GM10248 (cell line): ENCODE results near the gene TNNI3K.

Experiments used
- CTCF ChIA-PET: fragments of 300-600 bp; sonication (Branson Sonifier 250); formaldehyde crosslinking; extraction: SDS; loops from one replicate; lab custom pipeline; 2021; ENCODE audit warnings: antibody characterized with exemption; lab: Yijun Ruan, JAX
- POLR2A ChIA-PET: fragments of 350-650 bp; sonication (Branson Sonifier 250); formaldehyde crosslinking; extraction: SDS; loops from one replicate; lab custom pipeline; 2020; ENCODE audit warnings: antibody characterized with exemption; lab: Yijun Ruan, JAX
- DNase-seq: peaks from one replicate; pipeline ENCODE4 v3.0.0; 2012; ENCODE audit errors: extremely low spot score
- CTCF ChIP-seq: IDR thresholded peaks from 2 replicates; pipeline ENCODE4 v1.5.1; 2012; ENCODE audit warnings: mild to moderate bottlenecking, low read depth; ENCODE audit errors: extremely low read depth, missing control alignments, control extremely low read depth

The TNNI3K gene

GRCh38 chr1:74362691-74363090 is 127.5 kb downstream of the TNNI3K start:
- no peak for DNase-seq
- CTCF ChIA-PET = interaction anchor here (1.4 kb wide), 1 partner anchor 9 kb away, joined by 4 read pairs; no protein-coding TSS in a partner anchor
- no peak for TF ChIP-seq CTCF
- POLR2A ChIA-PET = no interaction called here

GRCh38 chr1:74363220-74363619 is 128.0 kb downstream of the TNNI3K start:
- POLR2A ChIA-PET = no interaction called here
- no peak for TF ChIP-seq CTCF
- CTCF ChIA-PET = interaction anchor here (1.4 kb wide), 1 partner anchor 9 kb away, joined by 4 read pairs; no protein-coding TSS in a partner anchor

GRCh38 chr1:74367175-74367813 is 132.1 kb downstream of the TNNI3K start:
- no peak for DNase-seq
- TF ChIP-seq CTCF = no peak
- ChIA-PET CTCF (interaction anchor here (2.0 kb wide), 1 partner anchor 10 kb away, joined by 6 read pairs; no protein-coding TSS in a partner anchor), POLR2A (no interaction called here)

More at GRCh38 chr1:74363220-74363619, 128.0 kb downstream of the TNNI3K start:
- DNase-seq = no peak

DNA sequence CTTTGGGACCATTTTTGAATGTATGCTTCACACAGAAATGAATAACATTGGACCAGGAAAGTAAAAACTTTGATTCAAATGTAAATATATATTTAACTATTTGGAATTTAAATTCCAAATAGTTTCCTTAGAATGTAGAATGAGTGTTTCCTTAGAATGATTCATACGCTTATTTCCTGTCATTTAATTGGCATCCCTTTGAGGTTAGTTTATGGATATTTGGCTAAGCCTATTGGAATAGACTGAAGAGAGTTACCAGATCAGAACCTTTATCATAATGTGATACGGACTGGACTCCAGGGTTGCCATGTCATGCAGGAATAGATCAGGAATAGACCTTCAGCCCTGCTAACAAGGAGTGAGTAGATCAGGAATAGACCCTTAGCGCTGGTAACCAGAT is 133.1 kb downstream of the TNNI3K start:
- no peak for TF ChIP-seq CTCF
- POLR2A ChIA-PET = no interaction called here
- DNase-seq = no peak
- CTCF ChIA-PET = interaction anchor here (1.7 kb wide), 1 partner anchor 11 kb away, joined by 9 read pairs; no protein-coding TSS in a partner anchor

GRCh38 chr1:74375376-74375775 is 140.2 kb downstream of the TNNI3K start:
- POLR2A ChIA-PET = no interaction called here
- CTCF ChIA-PET = interaction anchor here (1.4 kb wide), 1 partner anchor 9 kb away, joined by 3 read pairs; no protein-coding TSS in a partner anchor
- no peak for DNase-seq
- no peak for TF ChIP-seq CTCF

DNA sequence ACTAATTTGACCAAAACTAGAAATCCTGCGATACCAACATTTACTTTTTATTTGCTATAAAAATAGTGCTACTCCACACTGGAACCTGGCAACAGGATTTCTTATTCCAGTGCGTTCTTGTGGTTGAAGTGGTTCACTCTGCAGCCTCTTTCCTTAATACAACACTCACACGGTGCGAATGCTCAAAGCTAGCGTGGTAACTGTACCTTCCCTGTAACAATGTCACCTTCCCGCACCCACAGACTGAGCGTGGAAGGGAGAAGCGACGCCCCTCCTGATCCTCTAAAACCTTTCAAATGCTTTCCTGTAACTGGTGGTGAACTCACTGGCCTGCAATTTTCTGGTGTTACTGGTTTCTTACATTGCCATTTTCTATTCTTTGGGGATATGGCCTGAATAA is 145.1 kb downstream of the TNNI3K start:
- CTCF ChIA-PET = interaction anchor here (1.0 to 2.7 kb wide), 2 partner anchors 11 to 20 kb away, joined by 3 to 9 read pairs; no protein-coding TSS in a partner anchor
- POLR2A ChIA-PET = no interaction called here
- TF ChIP-seq CTCF = no peak
- DNase-seq = no peak
